Effector CD4-positive, alpha-beta T cell (primary cell): ENCODE measurements around the gene SLCO1C1.

ENCODE experiments used
- DNase-seq: peaks from one replicate; pipeline ENCODE4 v3.0.0-alpha.2; 2020

Gene SLCO1C1

GRCh38 chr12:20798554-20798953, 103.4 kb downstream of the SLCO1C1 start:
- no peak for DNase-seq

GRCh38 chr12:20800160-20800559, 105.0 kb downstream of the SLCO1C1 start:
- DNase-seq: no peak

DNA sequence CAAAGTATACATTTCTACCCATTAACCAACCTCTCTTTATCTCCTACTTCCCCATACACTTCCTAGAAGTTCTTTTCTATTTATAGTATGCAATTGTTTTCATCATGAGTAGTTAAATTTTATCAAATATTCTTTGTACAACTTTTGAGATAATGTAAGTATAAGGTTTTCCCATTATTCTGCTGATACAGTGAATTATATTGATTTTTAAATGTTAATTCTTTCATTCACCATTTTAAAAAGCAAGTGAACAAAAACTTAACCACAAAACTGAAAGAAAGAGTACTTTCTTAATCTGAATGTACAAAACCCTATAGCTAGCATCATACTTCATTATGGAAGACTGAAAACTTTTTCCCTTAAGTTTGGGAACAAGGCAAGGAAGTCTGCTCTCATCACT, 105.9 kb downstream of the SLCO1C1 start:
- DNase-seq: no peak
